ENCODE measurements around the gene GJC1.

Gene GJC1

GRCh38 chr17:44862278-44862914, 32.3 kb upstream of the GJC1 start:
- H3K4me3 ChIP-seq (ENCODE audit: low read depth, low read length) = no peak overlapping the region

DNA sequence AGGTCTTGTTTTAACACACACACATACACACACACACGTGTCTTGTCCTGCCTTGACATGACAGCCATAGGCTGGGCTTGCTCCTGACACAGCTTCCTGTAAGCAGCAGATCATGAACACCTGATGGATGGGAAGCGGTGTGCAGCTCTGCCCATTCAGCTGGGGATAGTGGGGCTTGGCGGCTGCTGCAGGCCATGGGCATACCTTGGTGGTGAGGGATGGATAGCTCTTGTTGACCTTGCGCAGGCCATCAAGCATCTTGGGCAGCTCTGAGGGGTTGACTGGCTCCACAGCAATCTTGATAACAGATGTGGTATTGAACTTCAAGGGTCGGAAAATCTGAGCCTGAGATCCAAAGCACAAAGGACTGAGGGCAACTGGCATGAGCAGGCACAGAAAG, 29.6 kb upstream of the GJC1 start:
- TF ChIP-seq, protein P1, sequence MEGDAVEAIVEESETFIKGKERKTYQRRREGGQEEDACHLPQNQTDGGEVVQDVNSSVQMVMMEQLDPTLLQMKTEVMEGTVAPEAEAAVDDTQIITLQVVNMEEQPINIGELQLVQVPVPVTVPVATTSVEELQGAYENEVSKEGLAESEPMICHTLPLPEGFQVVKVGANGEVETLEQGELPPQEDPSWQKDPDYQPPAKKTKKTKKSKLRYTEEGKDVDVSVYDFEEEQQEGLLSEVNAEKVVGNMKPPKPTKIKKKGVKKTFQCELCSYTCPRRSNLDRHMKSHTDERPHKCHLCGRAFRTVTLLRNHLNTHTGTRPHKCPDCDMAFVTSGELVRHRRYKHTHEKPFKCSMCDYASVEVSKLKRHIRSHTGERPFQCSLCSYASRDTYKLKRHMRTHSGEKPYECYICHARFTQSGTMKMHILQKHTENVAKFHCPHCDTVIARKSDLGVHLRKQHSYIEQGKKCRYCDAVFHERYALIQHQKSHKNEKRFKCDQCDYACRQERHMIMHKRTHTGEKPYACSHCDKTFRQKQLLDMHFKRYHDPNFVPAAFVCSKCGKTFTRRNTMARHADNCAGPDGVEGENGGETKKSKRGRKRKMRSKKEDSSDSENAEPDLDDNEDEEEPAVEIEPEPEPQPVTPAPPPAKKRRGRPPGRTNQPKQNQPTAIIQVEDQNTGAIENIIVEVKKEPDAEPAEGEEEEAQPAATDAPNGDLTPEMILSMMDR (conservative IDR thresholded peaks at IDR 0.05; ENCODE audit: low read depth, low read length) = no peak
- no peak overlapping the region for H3K4me3 ChIP-seq (ENCODE audit: low read depth, low read length)
- DNase-seq (ENCODE audit: low read depth) = no peak

More at GRCh38 chr17:44862278-44862914, 32.3 kb upstream of the GJC1 start:
- TF ChIP-seq, protein P1 (conservative IDR thresholded peaks at IDR 0.05; ENCODE audit: low read depth, low read length) = no peak
- DNase-seq (ENCODE audit: low read depth) = no peak

- DNase-seq (ENCODE audit: low read depth) = no peak
- H3K4me3 ChIP-seq (ENCODE audit: low read depth, low read length) = no peak overlapping the region
- TF ChIP-seq, protein P1 (conservative IDR thresholded peaks at IDR 0.05; ENCODE audit: low read depth, low read length) = no peak
Observed at GRCh38 chr17:44854192-44854591, 24.1 kb upstream of the GJC1 start.

DNA sequence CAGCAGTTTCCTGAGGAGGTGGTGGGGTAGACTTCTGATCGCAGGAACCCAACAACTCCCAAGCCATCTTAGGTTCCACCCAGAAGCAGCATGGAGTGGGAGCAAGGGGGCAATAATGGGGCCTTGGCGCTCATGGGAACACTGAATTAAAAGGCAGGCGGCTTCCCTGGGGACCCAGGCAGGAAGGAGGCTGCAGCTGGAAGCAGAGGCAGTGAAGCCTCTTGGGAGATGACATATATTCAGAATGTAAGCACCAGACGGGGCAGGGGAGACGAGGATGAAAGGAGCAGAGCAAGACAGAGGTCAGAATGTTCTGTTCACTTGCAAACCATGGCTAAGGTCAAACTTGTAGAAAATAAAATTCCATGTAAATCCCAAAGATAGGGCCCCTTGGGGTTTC, 20.5 kb upstream of the GJC1 start:
- no peak overlapping the region for H3K4me3 ChIP-seq (ENCODE audit: low read depth, low read length)
- TF ChIP-seq, protein P1 (conservative IDR thresholded peaks at IDR 0.05; ENCODE audit: low read depth, low read length) = no peak

DNA sequence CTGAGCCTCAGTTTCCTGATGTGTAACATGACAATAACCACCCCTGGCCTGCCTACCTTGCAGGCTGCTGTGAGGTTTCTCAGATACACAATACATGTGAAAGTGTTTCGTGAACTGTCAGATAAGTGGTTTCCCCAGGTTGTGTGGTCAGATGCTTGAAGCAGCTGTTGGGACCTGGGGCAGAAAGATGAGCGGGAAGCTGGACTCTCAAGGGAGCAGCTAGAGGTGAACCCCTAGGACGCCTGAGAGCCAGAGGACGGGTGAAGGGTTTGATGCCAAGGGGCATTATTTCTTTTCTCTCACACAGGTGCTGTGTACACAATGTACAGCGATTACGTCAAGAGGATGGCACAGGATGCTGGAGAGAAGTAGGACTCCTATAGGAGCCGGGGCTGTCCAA, 19.9 kb upstream of the GJC1 start:
- H3K4me3 ChIP-seq (ENCODE audit: low read depth, low read length) = no peak overlapping the region
- no peak for DNase-seq (ENCODE audit: low read depth)
- TF ChIP-seq, protein P1 (conservative IDR thresholded peaks at IDR 0.05; ENCODE audit: low read depth, low read length) = no peak

More for the DNA sequence above, 20.5 kb upstream of the GJC1 start:
- DNase-seq (ENCODE audit: low read depth) = no peak

DNA sequence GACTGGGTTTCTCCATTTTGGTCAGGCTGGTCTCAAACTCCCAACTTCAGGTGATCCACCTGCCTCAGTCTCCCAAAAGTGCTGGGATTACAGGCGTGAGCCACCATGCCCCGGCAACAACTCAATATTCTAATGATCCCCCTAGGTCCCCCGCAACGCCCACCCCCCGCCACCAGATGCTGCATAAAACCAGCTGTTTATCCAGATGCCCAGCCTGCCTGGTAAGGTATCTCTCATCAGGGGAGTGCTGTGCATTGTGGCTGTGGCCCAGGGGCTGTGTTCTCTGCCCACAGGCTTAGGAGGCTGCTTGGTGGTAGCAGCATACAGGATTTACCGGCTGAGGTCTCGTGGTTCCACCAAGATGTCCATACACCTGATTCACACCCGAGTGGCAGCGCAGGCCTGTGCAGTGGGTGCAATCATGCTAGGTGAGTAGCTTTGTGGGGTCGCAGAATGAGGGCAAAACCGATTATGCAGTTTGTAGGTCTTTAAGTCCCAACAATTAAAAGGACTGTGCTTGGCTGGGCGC, 18.9 kb upstream of the GJC1 start:
- TF ChIP-seq, protein P1 (conservative IDR thresholded peaks at IDR 0.05; ENCODE audit: low read depth, low read length) = no peak

GRCh38 chr17:44848257-44848795, 18.2 kb upstream of the GJC1 start:
- TF ChIP-seq, protein P1 (conservative IDR thresholded peaks at IDR 0.05; ENCODE audit: low read depth, low read length) = no peak
- no peak for DNase-seq (ENCODE audit: low read depth)
- no peak overlapping the region for H3K4me3 ChIP-seq (ENCODE audit: low read depth, low read length)

More for the DNA sequence above, 18.9 kb upstream of the GJC1 start:
- H3K4me3 ChIP-seq (ENCODE audit: low read depth, low read length) = no peak overlapping the region
- DNase-seq (ENCODE audit: low read depth) = no peak
